HUES48 (cell line): ENCODE results near the gene IFNGR1.

ENCODE experiments used
- H3K27ac ChIP-seq: one replicate; pipeline ENCODE4 v1.7.0; 2013; ENCODE audit warnings: low read depth, low read length, inconsistent platforms
- H3K27me3 ChIP-seq: 2 replicates; pipeline ENCODE4 v1.6.1; 2013; ENCODE audit warnings: mild to moderate bottlenecking, low read length; ENCODE audit not compliant: control insufficient read depth, insufficient read depth
- H3K36me3 ChIP-seq: 2 replicates; pipeline ENCODE4 v1.6.1; 2013; ENCODE audit warnings: low read length; ENCODE audit not compliant: control insufficient read depth, insufficient read depth
- H3K4me1 ChIP-seq: 2 replicates; pipeline ENCODE4 v1.6.1; 2013; ENCODE audit warnings: mild to moderate bottlenecking, low read length; ENCODE audit not compliant: control insufficient read depth, insufficient read depth
- H3K4me3 ChIP-seq: 2 replicates; pipeline ENCODE4 v1.5.1; 2013; ENCODE audit warnings: mild to moderate bottlenecking, low read depth, low read length
- H3K9ac ChIP-seq: 2 replicates; pipeline ENCODE4 v1.6.1; 2013; ENCODE audit warnings: mild to moderate bottlenecking, low read depth, low read length, moderate library complexity
- H3K9me3 ChIP-seq: 2 replicates; pipeline ENCODE4 v1.6.1; 2013; ENCODE audit warnings: low read length; ENCODE audit not compliant: control insufficient read depth, insufficient read depth

IFNGR1 gene

DNA sequence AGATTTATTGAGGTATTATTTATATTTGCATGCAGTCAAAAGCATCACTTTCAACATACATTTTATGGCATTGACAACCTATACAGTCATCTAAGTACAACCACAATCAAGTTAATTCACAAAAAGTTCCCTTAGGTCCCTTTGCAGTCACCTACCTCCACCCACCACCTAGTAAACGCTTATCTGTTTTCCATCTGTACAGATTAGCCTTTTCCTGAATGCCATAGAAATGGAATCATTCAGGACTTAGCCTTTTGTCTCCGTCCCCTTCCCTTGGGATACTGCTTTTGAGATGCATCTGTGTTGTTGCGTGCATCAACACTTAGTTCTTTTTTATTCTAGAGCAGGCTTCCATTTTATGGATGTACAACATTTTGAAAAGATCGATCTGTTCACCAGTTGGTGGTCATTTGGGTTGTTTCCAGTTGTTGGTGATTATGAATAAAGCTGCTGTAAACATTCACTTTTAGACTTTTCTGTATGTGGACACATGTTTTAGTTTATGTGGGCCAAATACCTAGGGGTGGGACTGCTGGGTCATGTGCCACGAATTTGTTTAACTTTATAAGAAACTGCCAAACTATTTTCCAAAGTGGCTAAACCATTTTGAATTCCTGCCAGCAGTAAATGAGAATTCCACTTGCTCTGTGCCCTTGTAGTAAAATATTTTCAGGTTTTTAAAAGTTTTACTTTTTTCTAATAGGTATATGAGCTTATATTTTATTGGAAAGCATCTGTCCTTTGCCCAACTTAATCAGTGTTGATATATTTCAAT is 17.6 kb upstream of the IFNGR1 start:
- Histone ChIP-seq H3K4me3 (no peak overlapping the region), H3K36me3 (no peaks in the 10 kb centered on the region), H3K9ac (no peak overlapping the region), H3K27ac (no peak overlapping the region), H3K27me3 (no peaks in the 10 kb centered on the region), H3K9me3 (0 out of 2 replicates have a peak, but pooled peaks cover 3% of the 10 kb centered on the region), H3K4me1 (no peaks in the 10 kb centered on the region)

DNA sequence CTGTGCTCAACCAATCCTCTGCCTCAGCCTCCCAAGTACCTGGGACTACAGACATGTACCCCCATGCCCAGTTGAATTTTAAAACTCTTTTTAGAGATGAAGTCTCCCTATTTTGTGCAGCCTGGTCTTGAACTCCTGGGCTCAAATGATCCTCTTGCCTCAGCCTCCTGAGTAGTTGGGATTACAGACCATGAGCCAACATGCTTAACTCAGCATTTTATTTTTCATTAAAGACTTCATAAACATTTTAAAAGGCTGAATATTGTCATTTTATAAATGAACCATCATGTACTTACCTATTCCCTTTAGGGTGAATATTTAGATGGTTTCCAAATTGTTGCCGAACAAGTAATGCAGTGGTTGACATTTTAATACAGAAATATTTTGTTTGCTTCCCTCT is 16.5 kb upstream of the IFNGR1 start:
- Histone ChIP-seq H3K9me3 (0 out of 2 replicates have a peak, but pooled peaks cover 3% of the 10 kb centered on the region), H3K27me3 (no peaks in the 10 kb centered on the region), H3K36me3 (no peaks in the 10 kb centered on the region), H3K27ac (no peak overlapping the region), H3K9ac (no peak overlapping the region), H3K4me3 (no peak overlapping the region), H3K4me1 (no peaks in the 10 kb centered on the region)

DNA sequence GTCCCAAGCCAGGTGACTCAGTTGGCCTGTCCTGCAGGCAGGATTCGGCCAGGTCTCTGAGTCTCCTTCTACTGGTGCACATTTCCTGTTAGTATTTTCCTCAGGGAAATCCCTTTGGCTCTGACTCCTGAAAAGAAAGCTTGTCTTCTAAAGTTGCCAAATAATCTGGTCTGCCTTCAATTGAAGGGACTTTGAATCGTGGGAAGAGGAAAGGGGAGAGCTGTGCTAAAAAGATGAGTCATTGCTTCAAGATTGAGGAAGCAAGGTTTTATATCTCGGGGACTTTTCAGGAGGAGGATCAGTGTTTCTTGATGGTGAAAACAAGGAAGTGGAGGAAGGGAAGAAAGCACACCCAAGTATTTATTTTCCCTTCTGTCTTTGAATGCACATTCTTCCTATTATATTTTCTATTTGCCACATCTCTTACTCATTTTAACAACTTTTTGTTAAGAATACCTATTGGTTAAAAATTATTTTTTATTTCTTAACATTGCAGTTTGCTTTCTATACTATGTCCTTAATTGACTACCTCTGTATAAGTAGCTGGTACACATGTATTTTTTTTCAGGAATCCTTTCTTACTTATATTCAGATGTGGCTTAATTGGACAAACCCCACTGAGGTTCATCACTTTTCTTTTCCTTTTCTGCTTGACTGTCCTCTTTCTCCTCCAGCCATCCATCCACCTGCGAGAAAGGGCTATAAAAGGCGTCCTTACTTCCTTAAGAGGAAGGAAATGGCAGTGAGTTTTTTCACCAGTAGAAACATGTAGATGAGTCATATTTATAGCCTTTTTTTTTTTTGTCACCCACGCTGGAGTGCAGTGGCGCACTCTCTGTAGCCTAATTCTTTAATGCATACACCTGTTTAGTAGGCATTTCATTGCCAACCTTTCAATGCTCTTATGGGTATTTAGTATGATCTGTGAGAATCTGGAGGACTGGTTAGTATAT is 15.0 kb upstream of the IFNGR1 start:
- Histone ChIP-seq H3K9ac (no peak overlapping the region), H3K27ac (no peak overlapping the region), H3K36me3 (no peaks in the 10 kb centered on the region), H3K27me3 (no peaks in the 10 kb centered on the region), H3K4me3 (no peak overlapping the region), H3K4me1 (no peaks in the 10 kb centered on the region), H3K9me3 (0 out of 2 replicates have a peak, but pooled peaks cover 3% of the 10 kb centered on the region)

- no peaks in the 10 kb centered on the region for H3K9me3 ChIP-seq
- no peak overlapping the region for H3K27ac ChIP-seq
- no peaks in the 10 kb centered on the region for H3K4me1 ChIP-seq
- H3K9ac ChIP-seq = no peak overlapping the region
- no peaks in the 10 kb centered on the region for H3K36me3 ChIP-seq
- no peak overlapping the region for H3K4me3 ChIP-seq
- H3K27me3 ChIP-seq = no peaks in the 10 kb centered on the region
Observed at GRCh38 chr6:137231895-137232294, 12.7 kb upstream of the IFNGR1 start.

- Histone ChIP-seq H3K4me3 (no peak overlapping the region), H3K27me3 (no peaks in the 10 kb centered on the region), H3K27ac (no peak overlapping the region), H3K9me3 (no peaks in the 10 kb centered on the region), H3K9ac (no peak overlapping the region), H3K36me3 (no peaks in the 10 kb centered on the region), H3K4me1 (peaks cover 1% of the 10 kb centered on the region; the same call in 1 of the 2 replicates)
Observed at GRCh38 chr6:137230956-137231555, 11.9 kb upstream of the IFNGR1 start.

DNA sequence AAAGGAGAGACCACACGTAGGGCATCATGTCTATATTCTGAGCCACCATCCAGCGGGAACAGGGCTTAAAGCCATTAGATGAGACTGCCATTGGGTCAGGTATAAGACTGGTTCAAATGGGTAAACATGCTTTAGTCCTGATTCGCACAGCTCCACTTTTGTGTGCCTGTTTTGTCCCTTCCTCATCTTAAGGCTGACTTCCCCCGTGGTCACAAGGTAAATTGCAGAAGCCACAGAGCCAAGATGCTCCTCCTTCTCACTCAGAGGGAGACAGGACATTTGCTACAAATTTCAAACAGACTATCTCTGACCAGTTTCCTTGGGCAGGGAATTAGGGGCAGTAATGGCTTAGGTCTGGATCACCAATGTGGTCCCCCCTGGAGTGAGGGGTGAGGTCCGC is 11.4 kb upstream of the IFNGR1 start:
- no peaks in the 10 kb centered on the region for H3K36me3 ChIP-seq
- no peak overlapping the region for H3K27ac ChIP-seq
- H3K4me1 ChIP-seq = peaks cover 5% of the 10 kb centered on the region; the same call in 1 of the 2 replicates
- H3K4me3 ChIP-seq = no peak overlapping the region
- H3K9me3 ChIP-seq = no peaks in the 10 kb centered on the region
- H3K27me3 ChIP-seq = no peaks in the 10 kb centered on the region
- H3K9ac ChIP-seq = no peak overlapping the region

DNA sequence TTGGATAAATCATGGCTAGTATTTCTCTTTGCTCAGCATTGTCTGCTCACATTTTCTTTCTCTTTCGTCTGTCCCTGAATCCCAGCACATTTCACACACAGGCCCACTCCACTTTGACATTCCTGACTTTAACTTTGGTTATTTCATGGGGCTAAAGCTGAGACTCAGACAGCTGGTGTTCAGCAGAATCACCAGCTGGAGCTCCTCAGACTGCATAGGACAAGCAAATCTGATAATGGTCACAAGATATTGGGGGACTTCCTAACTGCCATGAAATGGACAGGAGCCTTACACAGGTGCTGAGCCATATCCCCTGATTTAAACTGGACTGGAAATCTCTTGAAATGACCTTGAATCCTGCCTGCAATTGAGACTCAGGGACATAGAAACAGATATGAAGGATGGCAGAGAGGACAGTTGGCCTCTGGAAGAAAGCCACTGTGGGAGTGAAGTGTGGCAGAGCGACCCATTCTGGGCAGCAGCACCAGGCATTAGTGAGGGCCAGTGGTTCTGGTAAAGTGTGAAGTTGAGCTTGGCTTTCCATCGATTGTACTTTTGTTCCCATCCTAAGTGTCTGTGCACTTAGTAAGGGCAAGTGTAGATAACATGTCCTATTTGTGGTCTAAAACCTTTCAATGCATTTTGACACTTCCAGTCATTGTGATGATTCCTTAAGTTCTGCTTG is 10.0 kb upstream of the IFNGR1 start:
- H3K27me3 ChIP-seq = no peaks in the 10 kb centered on the region
- no peak overlapping the region for H3K9ac ChIP-seq
- H3K9me3 ChIP-seq = no peaks in the 10 kb centered on the region
- no peak overlapping the region for H3K4me3 ChIP-seq
- H3K4me1 ChIP-seq = peaks cover 5% of the 10 kb centered on the region; the same call in 1 of the 2 replicates
- H3K27ac ChIP-seq = no peak overlapping the region
- no peaks in the 10 kb centered on the region for H3K36me3 ChIP-seq

DNA sequence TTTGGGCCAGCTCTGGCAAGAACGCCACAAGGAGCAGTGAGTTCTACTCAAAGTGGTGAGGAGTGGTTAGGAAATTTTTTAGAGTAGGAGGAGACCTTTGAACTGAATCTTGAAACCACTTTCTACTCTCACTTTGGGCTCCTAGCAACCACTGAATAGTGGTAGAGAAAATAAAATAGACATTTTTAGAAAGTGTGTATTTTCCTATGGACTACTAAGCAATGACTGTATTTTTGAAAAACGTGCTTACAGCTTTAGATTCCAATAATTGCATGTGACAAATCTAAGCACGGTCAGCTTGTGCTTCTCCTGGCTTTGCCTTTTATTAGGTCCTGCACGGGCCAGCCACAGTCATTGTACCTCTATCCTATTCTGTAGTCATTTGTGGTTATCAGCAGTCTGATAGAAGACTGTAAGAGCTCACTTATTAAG is 8.7 kb upstream of the IFNGR1 start:
- Histone ChIP-seq H3K27ac (no peak overlapping the region), H3K27me3 (no peaks in the 10 kb centered on the region), H3K9ac (no peak overlapping the region), H3K4me1 (peaks cover 5% of the 10 kb centered on the region; the same call in 1 of the 2 replicates), H3K4me3 (no peak overlapping the region), H3K36me3 (no peaks in the 10 kb centered on the region), H3K9me3 (no peaks in the 10 kb centered on the region)

DNA sequence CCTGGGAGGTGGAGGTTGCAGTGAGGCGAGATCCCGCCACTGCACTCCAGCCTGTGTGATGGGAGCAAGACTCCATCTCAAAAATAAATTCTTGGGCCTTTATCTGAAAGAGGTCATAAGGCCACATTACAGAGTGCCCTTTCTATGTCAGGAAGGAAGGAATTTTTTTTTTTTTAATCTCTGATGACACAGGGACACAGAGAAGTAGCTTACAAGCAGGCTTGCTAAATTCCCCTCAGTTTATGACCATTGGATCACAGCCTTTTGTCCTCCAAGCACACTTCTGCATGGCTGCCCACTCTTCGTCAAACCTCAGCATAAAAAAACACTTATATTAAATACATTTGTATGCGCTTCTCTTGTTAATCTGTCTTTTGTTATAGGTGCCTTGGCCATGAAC is 7.5 kb upstream of the IFNGR1 start:
- no peaks in the 10 kb centered on the region for H3K36me3 ChIP-seq
- H3K27me3 ChIP-seq = no peaks in the 10 kb centered on the region
- H3K9ac ChIP-seq = no peak overlapping the region
- H3K9me3 ChIP-seq = no peaks in the 10 kb centered on the region
- no peak overlapping the region for H3K4me3 ChIP-seq
- H3K4me1 ChIP-seq = peaks cover 5% of the 10 kb centered on the region; the same call in 1 of the 2 replicates
- H3K27ac ChIP-seq = no peak overlapping the region

DNA sequence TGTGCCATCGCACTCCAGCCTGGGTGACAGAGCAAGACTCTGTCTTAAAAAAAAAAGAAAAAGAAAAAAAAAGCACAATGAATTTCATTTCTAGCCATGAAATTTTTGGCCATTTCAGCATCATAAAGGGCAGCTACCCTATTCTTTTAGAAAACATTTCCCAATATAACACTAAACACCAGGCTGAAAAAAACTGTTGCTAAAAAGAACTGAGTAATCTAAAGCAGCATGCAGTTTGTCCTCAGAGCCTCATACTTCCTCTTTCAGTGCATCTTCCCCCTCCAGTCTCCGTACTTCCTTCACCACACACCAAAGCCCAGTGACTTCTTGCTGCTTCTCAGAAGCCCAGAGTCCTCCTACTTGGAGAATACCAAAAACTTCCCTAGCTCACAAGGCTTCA is 5.6 kb upstream of the IFNGR1 start:
- Histone ChIP-seq H3K36me3 (no peaks in the 10 kb centered on the region), H3K4me3 (no peak overlapping the region), H3K9ac (no peak overlapping the region), H3K4me1 (peaks cover 9% of the 10 kb centered on the region), H3K27me3 (no peaks in the 10 kb centered on the region), H3K9me3 (no peaks in the 10 kb centered on the region), H3K27ac (no peak overlapping the region)
